ENCODE measurements around the gene MFSD8.
"Not testable (repeated sequence)": the region's sequence is repeated elsewhere in the genome, so short reads cannot be mapped to it uniquely, and the experiment has no call there.

MFSD8 gene, protein sequence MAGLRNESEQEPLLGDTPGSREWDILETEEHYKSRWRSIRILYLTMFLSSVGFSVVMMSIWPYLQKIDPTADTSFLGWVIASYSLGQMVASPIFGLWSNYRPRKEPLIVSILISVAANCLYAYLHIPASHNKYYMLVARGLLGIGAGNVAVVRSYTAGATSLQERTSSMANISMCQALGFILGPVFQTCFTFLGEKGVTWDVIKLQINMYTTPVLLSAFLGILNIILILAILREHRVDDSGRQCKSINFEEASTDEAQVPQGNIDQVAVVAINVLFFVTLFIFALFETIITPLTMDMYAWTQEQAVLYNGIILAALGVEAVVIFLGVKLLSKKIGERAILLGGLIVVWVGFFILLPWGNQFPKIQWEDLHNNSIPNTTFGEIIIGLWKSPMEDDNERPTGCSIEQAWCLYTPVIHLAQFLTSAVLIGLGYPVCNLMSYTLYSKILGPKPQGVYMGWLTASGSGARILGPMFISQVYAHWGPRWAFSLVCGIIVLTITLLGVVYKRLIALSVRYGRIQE

DNA sequence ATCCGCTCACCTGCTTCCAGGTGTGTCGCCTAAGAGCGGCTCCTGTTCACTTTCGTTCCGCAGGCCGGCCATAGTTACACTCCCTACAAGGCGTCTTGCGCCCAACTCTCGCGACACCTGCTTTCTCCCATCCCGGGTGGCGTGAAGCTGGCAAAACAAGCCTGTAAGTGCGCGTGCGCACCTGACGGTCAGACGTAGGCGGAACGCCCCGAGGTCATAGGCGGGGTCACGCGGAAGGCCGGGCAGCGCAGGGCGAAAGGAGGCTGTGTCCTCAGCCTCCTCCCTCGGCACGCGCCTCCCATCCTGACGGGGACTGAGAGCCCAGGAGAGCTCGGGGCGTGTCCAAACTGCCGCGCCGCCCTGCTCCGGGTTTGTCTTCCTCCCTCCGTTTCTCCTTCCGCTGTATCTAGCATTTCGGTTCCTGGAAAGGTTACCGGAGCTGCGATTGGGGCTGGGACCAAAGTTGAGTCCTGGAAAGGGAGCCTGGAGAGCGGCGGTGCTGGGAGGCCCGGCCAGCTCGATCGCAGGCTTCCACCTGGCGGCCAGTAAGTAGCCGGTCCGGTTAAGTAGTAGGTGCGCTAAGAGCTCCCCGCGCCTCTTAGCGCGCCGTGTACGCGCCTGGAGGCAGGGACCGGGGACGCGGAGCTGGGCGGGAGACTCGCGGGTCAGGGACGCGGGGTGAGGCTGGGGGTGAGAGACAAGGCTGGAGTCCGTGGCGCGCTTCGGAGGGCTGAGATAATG is at the start of gene MFSD8, which contains the start of gene ABHD18:
MFSD8 (minus strand) TSS at position 112 of the 741 bp plus-strand sequence; CDS start at position 72, 40 bp downstream.
ABHD18 (plus strand) TSS at position 345 of the 741 bp plus-strand sequence. CDS start 17,550 bp downstream, outside the sequence.
- H3K4me3 ChIP-seq (ENCODE audit: low read depth, low read length) = peak within 1 kb of the TSS; percentile 96
- DNase-seq (ENCODE audit: low read depth) = peak; percentile 97

DNA sequence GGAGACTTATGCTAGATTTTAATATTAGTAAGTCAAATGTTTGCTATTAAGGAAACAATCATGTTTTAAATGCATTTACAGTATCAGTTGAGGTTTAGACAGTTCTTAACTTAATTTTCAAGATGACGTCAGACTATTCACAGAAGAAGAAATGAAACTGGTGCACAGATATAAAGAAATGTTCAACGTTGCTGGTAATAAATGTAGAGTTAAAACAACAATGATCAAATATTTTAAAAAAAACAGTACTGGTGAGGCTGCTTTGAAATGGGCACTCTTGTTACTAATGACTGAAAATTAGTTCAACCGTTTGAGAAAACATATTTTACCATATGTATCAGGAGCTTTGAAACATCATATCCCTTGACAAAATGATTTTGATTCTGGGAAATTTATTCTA is 44.5 kb upstream of the MFSD8 start:
- no peak for DNase-seq (ENCODE audit: low read depth)
- no peak overlapping the region for H3K4me3 ChIP-seq (ENCODE audit: low read depth, low read length)

- no peak for DNase-seq (ENCODE audit: low read depth)
- H3K4me3 ChIP-seq (ENCODE audit: low read depth, low read length) = no peak overlapping the region
Measured at GRCh38 chr4:128006592-128006991, 41.6 kb upstream of the MFSD8 start.

- H3K4me3 ChIP-seq (ENCODE audit: low read depth, low read length) = no peak overlapping the region
- no peak for DNase-seq (ENCODE audit: low read depth)
Measured at GRCh38 chr4:127997534-127998388, 32.8 kb upstream of the MFSD8 start.

DNA sequence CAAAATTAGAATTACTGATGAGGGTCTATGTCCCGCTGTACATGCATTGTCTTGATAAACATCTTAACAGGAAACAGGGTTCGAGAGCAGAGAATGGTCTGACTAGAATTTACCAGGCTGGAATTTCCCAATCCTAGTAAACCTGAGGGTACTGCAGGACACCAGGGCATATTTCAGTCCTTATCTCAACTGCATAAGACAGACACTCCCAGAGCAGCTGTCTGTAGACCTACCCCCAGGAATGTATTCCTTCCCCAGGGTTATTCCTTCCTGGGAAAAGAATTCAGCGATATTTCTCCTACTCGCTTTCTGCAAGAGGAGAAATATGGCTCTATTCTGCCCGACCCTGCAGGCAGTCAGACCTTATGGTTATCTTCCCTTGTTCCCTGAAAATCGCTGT is 31.5 kb upstream of the MFSD8 start:
- not testable (repeated sequence) for H3K4me3 ChIP-seq (ENCODE audit: low read depth, low read length); DNase-seq (ENCODE audit: low read depth)

DNA sequence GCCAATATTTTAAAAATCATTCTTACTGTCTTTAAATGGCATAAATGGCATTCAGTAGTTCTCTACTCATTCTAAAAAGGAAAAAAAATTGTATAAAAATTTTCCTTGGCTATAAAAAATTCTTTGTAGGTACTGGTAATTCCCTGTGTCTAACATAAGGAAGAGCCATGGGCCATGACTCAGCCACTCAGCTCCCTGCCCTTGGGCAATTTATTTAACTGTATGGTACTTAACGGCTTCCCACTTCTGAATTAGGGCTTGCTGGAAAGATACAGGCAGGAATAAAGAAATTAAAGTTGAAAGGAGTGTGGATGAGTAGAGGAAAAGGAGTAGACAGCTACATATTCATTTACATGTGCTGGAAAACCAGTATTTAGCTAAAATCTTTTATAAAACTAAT is 30.8 kb upstream of the MFSD8 start:
- no peak overlapping the region for H3K4me3 ChIP-seq (ENCODE audit: low read depth, low read length)
- no peak for DNase-seq (ENCODE audit: low read depth)

DNA sequence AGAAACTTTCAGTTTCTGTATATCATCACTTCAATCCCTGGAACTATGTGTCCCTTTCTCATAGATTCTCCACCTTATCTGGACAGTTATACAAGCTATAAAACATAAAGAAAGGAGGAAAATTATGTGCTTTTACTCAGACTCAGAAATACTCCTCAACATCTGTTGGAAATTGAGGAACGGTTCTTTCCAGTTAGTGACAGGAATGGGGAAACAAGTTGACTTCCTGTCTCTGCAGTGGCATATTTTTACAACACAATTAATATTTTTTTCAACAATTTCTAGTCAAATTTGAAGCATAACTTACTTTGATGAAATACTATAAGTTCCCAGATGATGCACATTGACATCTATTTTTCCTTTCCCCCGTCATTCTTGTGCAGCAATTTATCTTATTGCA is 28.2 kb upstream of the MFSD8 start:
- no peak overlapping the region for H3K4me3 ChIP-seq (ENCODE audit: low read depth, low read length)
- DNase-seq (ENCODE audit: low read depth) = no peak

DNA sequence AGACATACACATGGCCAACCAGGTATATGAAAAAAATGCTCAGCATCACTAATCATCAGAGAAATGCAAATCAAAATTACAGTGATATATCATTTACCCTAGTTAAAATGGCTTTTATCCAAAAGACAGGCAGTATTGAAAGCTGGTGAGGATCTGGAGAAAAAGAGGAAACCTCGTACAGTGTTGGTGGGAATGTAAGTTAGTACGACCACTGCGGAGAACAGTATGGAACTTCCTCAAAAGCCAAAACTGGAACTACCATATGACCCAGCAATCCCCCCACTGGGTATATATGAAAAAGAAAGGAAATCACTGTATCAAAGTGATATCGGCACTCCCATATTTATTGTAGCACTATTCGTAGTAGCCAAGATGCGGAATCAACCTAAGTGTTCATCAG is 23.7 kb upstream of the MFSD8 start:
- no peak overlapping the region for H3K4me3 ChIP-seq (ENCODE audit: low read depth, low read length)
- DNase-seq (ENCODE audit: low read depth) = no peak

- no peak for DNase-seq (ENCODE audit: low read depth)
Measured at GRCh38 chr4:127985989-127986388, 21.0 kb upstream of the MFSD8 start.

DNA sequence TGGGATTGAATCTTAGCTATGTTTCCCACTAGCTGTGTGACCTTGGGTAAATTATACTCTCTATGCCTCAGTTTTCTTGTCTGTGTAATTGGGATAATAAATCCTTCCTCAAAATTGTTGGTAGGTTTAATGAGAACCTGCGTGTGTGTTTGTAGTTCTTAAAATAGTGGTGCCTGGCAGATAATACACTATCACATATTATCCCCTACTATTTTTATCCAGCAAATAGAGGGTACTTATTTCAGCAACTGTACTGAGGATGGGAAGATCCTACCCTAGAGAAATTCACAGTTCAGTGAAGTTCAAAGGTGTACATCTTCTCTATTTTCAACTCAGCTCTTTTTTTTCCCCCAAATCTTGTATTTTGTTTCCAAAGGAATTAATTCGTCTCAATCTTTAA is 17.5 kb upstream of the MFSD8 start:
- H3K4me3 ChIP-seq (ENCODE audit: low read depth, low read length) = no peak overlapping the region
- DNase-seq (ENCODE audit: low read depth) = no peak

More at GRCh38 chr4:127985989-127986388, 21.0 kb upstream of the MFSD8 start:
- no peak overlapping the region for H3K4me3 ChIP-seq (ENCODE audit: low read depth, low read length)

- DNase-seq (ENCODE audit: low read depth) = no peak
- H3K4me3 ChIP-seq (ENCODE audit: low read depth, low read length) = no peak overlapping the region
Measured at GRCh38 chr4:127978930-127979329, 14.0 kb upstream of the MFSD8 start.

DNA sequence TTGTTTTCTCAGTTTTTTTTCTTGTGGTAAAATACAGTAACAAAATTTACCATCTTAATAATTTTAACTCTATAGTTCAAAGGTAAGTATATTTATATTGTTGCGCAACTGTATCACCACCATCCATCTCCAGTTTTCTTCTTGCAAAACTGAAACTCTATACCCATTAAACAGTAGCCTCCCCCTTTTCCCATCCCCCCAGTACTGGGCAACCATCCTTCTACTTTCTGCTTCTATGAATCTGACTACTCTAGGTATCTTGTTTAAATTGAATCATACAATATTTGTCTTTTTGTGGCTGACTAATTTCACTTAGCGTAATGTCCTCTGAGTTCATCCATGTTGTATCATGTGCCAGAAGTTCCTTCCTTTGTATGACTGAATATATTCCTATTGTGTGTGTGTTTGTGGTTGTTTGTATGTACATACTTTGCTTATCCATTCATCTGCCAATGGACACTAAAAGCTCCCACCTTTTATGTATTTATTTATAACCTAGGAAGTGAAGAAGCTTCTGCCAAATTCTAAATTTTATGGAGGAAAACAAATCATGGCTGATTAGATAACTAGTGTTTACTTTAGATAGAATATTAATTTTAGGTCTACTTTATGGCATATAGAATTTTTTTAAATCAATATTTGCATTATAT is 10.3 kb upstream of the MFSD8 start:
- DNase-seq (ENCODE audit: low read depth) = no peak
- H3K4me3 ChIP-seq (ENCODE audit: low read depth, low read length) = no peak overlapping the region

- H3K4me3 ChIP-seq (ENCODE audit: low read depth, low read length); DNase-seq (ENCODE audit: low read depth): not testable (repeated sequence)
Measured at GRCh38 chr4:127970925-127971324, 6.0 kb upstream of the MFSD8 start.

GRCh38 chr4:127968586-127968985 is 3.6 kb upstream of the MFSD8 start:
- DNase-seq (ENCODE audit: low read depth) = no peak
- no peak overlapping the region for H3K4me3 ChIP-seq (ENCODE audit: low read depth, low read length)

GRCh38 chr4:127967141-127967775 is 2.3 kb upstream of the MFSD8 start:
- DNase-seq (ENCODE audit: low read depth) = no peak
- no peak overlapping the region for H3K4me3 ChIP-seq (ENCODE audit: low read depth, low read length)

GRCh38 chr4:127965803-127966175 is 816 bp upstream of the MFSD8 start:
- H3K4me3 ChIP-seq (ENCODE audit: low read depth, low read length) = peak overlapping the region; percentile 96
- no peak for DNase-seq (ENCODE audit: low read depth)

DNA sequence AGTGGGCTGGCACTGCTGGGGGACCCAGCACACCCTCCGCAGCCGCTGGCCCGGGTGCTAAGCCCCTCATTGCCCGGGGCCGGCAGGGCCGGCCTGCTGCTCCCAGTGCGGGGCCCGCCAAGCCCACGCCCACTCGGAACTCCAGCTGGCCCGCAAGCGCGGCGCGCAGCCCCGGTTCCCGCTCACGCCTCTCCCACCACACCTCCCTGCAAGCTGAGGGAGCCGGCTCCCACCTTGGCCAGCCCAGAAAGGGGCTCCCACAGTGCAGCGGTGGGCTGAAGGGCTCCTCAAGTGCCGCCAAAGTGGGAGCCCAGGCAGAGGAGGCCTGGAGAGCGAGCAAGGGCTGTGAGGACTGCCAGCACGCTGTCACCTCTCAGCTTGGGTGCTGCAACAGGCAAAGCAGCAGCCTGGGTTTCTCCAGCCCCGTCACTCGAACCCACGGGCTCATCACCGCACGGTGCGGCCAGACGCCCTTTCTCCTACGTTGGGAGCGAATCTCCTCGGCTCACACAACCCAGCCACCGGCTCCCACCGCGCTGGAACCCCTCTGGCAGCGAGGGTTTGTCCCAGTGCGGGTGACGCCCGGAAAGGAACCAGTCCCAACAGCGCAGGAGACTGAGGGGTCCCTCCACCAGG is 429 bp downstream of the MFSD8 start:
- peak overlapping the region; percentile 96 for H3K4me3 ChIP-seq (ENCODE audit: low read depth, low read length)
- DNase-seq (ENCODE audit: low read depth) = not testable (repeated sequence)
